PFSK-1 (cell line): Measurements from ENCODE around the gene KHDC1.

Experiments
- FOXP2 ChIP-seq: optimal IDR thresholded peaks from 2 replicates; pipeline ENCODE3; 2011; ENCODE audit warnings: borderline replicate concordance, control low read depth, inconsistent platforms; ENCODE audit not compliant: insufficient read depth; ENCODE audit errors: extremely low read length, extremely low read depth
- POLR2AphosphoS5 ChIP-seq: IDR thresholded peaks from 2 replicates; pipeline ENCODE4 v1.6.1; 2012; ENCODE audit warnings: low read depth, mild to moderate bottlenecking, control low read depth, low read length, moderate library complexity
- SIN3A ChIP-seq: IDR thresholded peaks from 2 replicates; pipeline ENCODE4 v1.6.1; 2012; ENCODE audit warnings: mild to moderate bottlenecking, low read length, moderate library complexity, borderline replicate concordance; ENCODE audit not compliant: insufficient read depth
- TAF1 ChIP-seq: IDR thresholded peaks from 2 replicates; pipeline ENCODE4 v1.6.1; 2012; ENCODE audit warnings: low read length, control low read depth, borderline replicate concordance; ENCODE audit not compliant: insufficient read depth
- TF ChIP-seq, protein P1 (sequence below), 2 experiments: IDR thresholded peaks; 2 replicates each; pipeline versions ENCODE4 v1.6.1 to v1.8.0; 2011 to 2012; ENCODE audit warnings: low read depth in 2 of 2, low read length in 2 of 2, control low read depth in 1 of 2, inconsistent platforms in 1 of 2, mild to moderate bottlenecking in 1 of 2, moderate library complexity in 1 of 2; ENCODE audit not compliant: insufficient read depth in 1 of 2

Gene KHDC1

DNA sequence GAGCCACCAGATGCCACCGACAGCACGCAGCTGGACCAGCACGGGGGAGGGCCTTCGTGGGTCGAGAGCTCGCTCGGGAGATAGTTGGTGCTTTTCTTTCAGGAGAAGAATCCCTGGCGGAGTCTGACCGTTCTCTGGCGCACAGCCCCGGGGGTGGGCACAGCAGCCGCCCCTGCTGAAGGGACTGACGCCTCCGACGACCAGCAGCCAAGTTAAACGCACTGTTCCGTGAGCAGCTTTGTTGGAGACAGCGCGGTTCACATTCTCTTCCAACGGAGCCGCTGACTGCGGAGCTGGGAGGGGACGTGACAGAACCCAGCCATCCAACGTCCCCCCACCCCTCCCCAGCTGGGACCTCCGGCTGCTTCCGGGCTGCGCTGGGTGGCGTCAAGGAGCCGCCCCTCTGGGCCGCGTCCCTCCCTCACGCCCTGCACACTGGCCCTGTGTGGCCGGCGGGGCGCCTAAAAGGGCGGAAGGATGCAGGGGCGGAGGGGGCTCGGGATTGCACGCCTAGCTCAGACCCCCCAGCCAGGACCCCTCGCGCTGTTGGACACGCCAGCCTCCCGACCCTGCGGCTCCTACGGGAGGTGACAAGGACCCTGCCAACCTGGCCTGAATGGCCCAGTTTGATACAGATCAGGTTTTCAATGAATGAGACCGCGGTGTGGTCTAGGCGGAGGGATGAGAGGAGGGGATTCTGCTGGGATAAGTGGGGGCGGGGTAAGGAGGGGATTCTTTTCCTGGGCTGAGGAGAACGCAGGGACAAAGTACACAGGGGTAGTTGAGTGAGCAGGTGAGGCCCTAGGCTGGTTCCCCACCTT lies 36.4 kb upstream of the KHDC1 start:
- TF ChIP-seq, protein P1, sequence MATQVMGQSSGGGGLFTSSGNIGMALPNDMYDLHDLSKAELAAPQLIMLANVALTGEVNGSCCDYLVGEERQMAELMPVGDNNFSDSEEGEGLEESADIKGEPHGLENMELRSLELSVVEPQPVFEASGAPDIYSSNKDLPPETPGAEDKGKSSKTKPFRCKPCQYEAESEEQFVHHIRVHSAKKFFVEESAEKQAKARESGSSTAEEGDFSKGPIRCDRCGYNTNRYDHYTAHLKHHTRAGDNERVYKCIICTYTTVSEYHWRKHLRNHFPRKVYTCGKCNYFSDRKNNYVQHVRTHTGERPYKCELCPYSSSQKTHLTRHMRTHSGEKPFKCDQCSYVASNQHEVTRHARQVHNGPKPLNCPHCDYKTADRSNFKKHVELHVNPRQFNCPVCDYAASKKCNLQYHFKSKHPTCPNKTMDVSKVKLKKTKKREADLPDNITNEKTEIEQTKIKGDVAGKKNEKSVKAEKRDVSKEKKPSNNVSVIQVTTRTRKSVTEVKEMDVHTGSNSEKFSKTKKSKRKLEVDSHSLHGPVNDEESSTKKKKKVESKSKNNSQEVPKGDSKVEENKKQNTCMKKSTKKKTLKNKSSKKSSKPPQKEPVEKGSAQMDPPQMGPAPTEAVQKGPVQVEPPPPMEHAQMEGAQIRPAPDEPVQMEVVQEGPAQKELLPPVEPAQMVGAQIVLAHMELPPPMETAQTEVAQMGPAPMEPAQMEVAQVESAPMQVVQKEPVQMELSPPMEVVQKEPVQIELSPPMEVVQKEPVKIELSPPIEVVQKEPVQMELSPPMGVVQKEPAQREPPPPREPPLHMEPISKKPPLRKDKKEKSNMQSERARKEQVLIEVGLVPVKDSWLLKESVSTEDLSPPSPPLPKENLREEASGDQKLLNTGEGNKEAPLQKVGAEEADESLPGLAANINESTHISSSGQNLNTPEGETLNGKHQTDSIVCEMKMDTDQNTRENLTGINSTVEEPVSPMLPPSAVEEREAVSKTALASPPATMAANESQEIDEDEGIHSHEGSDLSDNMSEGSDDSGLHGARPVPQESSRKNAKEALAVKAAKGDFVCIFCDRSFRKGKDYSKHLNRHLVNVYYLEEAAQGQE (IDR thresholded peaks at IDR 0.05; ENCODE audit: insufficient read depth in 1 of 2, low read depth in 2 of 2, low read length in 2 of 2), result no peak
- TF ChIP-seq FOXP2 (no peak), POLR2AphosphoS5 (no peak), SIN3A (no peak), TAF1 (no peak)

DNA sequence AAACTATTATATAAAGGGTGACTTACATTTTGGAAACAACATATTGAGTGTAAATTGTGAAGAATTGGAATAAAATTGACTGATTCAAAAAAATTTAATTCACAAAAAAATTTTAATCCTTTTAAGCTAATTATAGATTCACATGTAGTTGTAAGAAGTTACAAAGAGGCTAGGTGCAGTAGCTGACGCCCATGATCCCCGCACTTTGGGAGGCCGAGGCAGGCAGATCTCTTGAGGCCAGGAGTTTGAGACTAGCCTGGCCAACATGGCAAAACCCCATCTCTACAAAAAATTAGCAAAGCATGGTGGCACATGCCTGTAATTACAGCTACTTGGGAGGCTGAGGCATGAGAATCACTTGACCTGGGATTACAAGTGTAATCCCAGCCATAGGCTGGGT lies 30.3 kb upstream of the KHDC1 start:
- no peak for TF ChIP-seq TAF1
- TF ChIP-seq SIN3A, result no peak
- no peak for TF ChIP-seq FOXP2
- TF ChIP-seq POLR2AphosphoS5, result no peak
- TF ChIP-seq, protein P1 (IDR thresholded peaks at IDR 0.05; ENCODE audit: insufficient read depth in 1 of 2, low read depth in 2 of 2, low read length in 2 of 2), result no peak

DNA sequence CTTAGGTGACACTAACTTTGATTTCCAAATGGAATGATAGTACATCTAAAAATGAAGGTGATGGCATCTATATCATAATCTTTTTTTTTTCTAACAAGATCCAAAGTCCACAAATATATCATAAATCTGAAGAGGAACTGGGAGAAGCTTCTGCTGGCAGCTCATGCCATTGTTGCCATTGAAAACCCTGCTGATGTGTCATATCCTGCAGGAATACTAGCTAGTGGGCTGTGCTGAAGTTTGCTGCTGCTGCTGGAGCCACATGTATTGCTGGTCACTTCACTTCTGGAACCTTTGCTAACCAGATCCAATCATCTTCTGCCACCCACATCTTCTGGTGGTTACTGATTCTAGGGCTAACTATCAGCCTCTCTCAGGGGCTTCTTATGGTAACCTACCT lies 27.4 kb upstream of the KHDC1 start:
- TF ChIP-seq TAF1, result no peak

DNA sequence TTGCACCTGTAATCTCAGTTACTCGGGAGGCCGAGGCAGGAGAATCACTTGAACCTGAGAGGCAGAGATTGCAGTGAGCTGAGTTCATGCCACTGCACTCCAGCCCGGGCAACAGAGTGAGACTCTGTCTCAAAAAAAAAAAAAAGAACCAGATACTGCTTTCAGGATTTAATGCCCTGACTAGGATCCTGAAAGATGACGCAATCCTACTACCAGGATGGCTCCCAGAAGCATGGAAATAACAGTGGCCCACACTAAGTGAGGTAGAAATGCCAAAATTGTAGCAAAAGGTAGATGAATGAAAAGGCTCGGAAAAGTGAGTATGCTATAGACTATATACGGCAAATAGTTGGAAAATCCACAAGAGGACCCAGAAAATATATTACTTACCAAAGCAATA lies 23.8 kb upstream of the KHDC1 start:
- TF ChIP-seq TAF1, result no peak
- TF ChIP-seq, protein P1 (IDR thresholded peaks at IDR 0.05; ENCODE audit: insufficient read depth in 1 of 2, low read depth in 2 of 2, low read length in 2 of 2), result no peak
- no peak for TF ChIP-seq SIN3A
- TF ChIP-seq FOXP2, result no peak
- no peak for TF ChIP-seq POLR2AphosphoS5

DNA sequence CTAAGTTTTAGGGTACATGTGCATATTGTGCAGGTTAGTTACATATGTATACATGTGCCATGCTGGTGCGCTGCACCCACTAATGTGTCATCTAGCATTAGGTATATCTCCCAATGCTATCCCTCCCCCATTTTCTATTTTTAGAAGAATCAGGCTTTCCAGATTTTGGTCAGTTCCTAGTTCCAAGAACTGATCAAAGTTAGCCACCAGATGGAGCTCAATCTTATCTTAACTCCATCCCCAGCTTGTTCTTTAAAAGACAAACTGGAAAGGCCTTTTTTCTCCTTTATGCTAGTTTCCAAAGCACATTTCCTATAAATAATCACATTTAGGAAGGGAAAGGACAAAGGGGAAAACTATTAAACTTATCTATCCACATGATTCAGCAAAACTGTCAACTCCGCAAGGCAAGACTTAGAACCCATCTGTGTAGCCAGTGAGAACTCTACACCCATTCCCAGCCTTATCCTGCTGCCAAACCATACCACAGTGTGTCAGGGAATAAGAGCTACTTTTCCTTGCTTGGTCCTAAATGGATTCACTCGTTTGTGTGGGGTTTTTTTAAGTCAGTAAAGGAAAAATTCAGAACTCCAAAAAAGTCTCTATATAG lies 22.8 kb upstream of the KHDC1 start:
- TF ChIP-seq POLR2AphosphoS5, result no peak
- no peak for TF ChIP-seq FOXP2
- TF ChIP-seq, protein P1 (IDR thresholded peaks at IDR 0.05; ENCODE audit: insufficient read depth in 1 of 2, low read depth in 2 of 2, low read length in 2 of 2), result no peak
- no peak for TF ChIP-seq TAF1
- TF ChIP-seq SIN3A, result no peak
